Neural cell (in vitro differentiated cells): ENCODE results near the gene TMEM170B.

Source experiments
- EP300 ChIP-seq: fragments of 450-650 bp; conservative IDR thresholded peaks from 2 replicates; pipeline ENCODE4 v1.6.1; 2014; ENCODE audit warnings: antibody characterized with exemption, mild to moderate bottlenecking, moderate library complexity; ENCODE audit not compliant: poor library complexity, severe bottlenecking
- EZH2 ChIP-seq: fragments of 200-600, 300-800 bp; shearing (Covaris generic), sonication (generic); IDR thresholded peaks from 2 replicates; pipeline ENCODE4 v1.6.1; 2014; ENCODE audit warnings: antibody characterized with exemption, low read length, borderline replicate concordance, mild to moderate bottlenecking; ENCODE audit not compliant: insufficient read depth, poor library complexity, severe bottlenecking
- MXI1 ChIP-seq: fragments of 450-650 bp; conservative IDR thresholded peaks from 2 replicates; pipeline ENCODE4 v1.6.1; 2014; ENCODE audit warnings: antibody characterized with exemption, mild to moderate bottlenecking; ENCODE audit not compliant: poor library complexity, severe bottlenecking
- POLR2AphosphoS5 ChIP-seq: IDR thresholded peaks from 2 replicates; pipeline ENCODE4 v1.6.1; 2012
- RAD21 ChIP-seq: fragments of 450-650 bp; conservative IDR thresholded peaks from 2 replicates; pipeline ENCODE4 v1.6.1; 2014; ENCODE audit warnings: antibody characterized with exemption, mild to moderate bottlenecking, moderate library complexity
- SMC3 ChIP-seq: fragments of 450-650 bp; conservative IDR thresholded peaks from 2 replicates; pipeline ENCODE4 v1.6.1; 2014; ENCODE audit warnings: antibody characterized with exemption, mild to moderate bottlenecking, moderate library complexity; ENCODE audit not compliant: poor library complexity
- TAF1 ChIP-seq: IDR thresholded peaks from 2 replicates; pipeline ENCODE4 v1.6.1; 2012; ENCODE audit warnings: low read depth
- TF ChIP-seq, protein P1 (sequence below): fragments of 450-650 bp; IDR thresholded peaks from 2 replicates; pipeline ENCODE4 v1.5.1; 2014; ENCODE audit warnings: antibody characterized with exemption, mild to moderate bottlenecking, moderate library complexity; ENCODE audit not compliant: poor library complexity, severe bottlenecking
- TF ChIP-seq, protein P2 (sequence below): IDR thresholded peaks from 2 replicates; pipeline ENCODE4 v1.6.1; 2012; ENCODE audit warnings: borderline replicate concordance

DNA sequence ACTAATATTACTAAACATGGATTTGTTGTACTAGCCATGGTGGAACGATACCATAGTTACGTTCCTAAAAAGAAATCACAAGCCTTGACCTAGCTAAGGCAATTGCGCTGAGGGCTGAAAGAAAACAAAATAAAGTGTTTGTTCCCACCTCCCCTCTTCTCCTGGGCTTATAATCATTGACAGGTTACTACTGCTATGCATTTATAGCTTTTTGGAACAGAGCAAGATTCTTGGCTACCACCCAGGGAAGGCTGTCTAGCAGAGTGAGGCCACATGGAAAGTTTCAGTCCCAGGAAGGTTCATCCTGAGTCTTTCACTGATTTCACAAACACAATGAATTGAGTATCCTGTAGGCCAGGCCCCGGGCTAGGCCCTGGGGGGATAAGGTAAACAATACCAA is 84.6 kb downstream of the TMEM170B start:
- TF ChIP-seq, protein P1, sequence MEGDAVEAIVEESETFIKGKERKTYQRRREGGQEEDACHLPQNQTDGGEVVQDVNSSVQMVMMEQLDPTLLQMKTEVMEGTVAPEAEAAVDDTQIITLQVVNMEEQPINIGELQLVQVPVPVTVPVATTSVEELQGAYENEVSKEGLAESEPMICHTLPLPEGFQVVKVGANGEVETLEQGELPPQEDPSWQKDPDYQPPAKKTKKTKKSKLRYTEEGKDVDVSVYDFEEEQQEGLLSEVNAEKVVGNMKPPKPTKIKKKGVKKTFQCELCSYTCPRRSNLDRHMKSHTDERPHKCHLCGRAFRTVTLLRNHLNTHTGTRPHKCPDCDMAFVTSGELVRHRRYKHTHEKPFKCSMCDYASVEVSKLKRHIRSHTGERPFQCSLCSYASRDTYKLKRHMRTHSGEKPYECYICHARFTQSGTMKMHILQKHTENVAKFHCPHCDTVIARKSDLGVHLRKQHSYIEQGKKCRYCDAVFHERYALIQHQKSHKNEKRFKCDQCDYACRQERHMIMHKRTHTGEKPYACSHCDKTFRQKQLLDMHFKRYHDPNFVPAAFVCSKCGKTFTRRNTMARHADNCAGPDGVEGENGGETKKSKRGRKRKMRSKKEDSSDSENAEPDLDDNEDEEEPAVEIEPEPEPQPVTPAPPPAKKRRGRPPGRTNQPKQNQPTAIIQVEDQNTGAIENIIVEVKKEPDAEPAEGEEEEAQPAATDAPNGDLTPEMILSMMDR: no peak
- TF ChIP-seq EZH2: no peak
- no peak for TF ChIP-seq MXI1
- no peak for TF ChIP-seq POLR2AphosphoS5
- TF ChIP-seq RAD21: no peak
- no peak for TF ChIP-seq TAF1
- TF ChIP-seq EP300: no peak
- TF ChIP-seq, protein P2, sequence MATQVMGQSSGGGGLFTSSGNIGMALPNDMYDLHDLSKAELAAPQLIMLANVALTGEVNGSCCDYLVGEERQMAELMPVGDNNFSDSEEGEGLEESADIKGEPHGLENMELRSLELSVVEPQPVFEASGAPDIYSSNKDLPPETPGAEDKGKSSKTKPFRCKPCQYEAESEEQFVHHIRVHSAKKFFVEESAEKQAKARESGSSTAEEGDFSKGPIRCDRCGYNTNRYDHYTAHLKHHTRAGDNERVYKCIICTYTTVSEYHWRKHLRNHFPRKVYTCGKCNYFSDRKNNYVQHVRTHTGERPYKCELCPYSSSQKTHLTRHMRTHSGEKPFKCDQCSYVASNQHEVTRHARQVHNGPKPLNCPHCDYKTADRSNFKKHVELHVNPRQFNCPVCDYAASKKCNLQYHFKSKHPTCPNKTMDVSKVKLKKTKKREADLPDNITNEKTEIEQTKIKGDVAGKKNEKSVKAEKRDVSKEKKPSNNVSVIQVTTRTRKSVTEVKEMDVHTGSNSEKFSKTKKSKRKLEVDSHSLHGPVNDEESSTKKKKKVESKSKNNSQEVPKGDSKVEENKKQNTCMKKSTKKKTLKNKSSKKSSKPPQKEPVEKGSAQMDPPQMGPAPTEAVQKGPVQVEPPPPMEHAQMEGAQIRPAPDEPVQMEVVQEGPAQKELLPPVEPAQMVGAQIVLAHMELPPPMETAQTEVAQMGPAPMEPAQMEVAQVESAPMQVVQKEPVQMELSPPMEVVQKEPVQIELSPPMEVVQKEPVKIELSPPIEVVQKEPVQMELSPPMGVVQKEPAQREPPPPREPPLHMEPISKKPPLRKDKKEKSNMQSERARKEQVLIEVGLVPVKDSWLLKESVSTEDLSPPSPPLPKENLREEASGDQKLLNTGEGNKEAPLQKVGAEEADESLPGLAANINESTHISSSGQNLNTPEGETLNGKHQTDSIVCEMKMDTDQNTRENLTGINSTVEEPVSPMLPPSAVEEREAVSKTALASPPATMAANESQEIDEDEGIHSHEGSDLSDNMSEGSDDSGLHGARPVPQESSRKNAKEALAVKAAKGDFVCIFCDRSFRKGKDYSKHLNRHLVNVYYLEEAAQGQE: no peak
- no peak for TF ChIP-seq SMC3
